ENCODE results near the gene MOCOS. TPM values are rescaled to one million over a fixed set of nuclear protein-coding genes. Genes with fewer than 3 reads are reported as not detected.
"Not testable (repeated sequence)": the region's sequence is repeated elsewhere in the genome, so short reads cannot be mapped to it uniquely, and the experiment has no call there.

Gene MOCOS
- total RNA-seq, 4 donors from 2014 or later: 1.1 to 6.2 (median 4.1) TPM

GRCh38 chr18:36215577-36215976 is 28.3 kb downstream of the MOCOS start:
- no peak for DNase-seq (ENCODE audit: low spot score in 2 of 2)
- 86 to 93% methylated on average over 9 of the region's 9 CpGs for WGBS, 2 donors
- H3K4me3 ChIP-seq (ENCODE audit: low read depth, poor library complexity, severe bottlenecking): no peak overlapping the region
- no peak for TF ChIP-seq CTCF (IDR thresholded peaks at IDR 0.05)
- intact Hi-C loops (cut with DNase I; ENCODE audit: low total_unique reads): no loop called here

GRCh38 chr18:36217348-36217747 is 30.1 kb downstream of the MOCOS start:
- intact Hi-C loops (cut with DNase I; ENCODE audit: low total_unique reads): no loop called here
- TF ChIP-seq CTCF (IDR thresholded peaks at IDR 0.05): no peak
- TF ChIP-seq POLR2A (IDR thresholded peaks at IDR 0.05): no peak
- DNase-seq (ENCODE audit: low spot score in 2 of 2): no peak
- WGBS, 2 donors: 86 to 91% methylated on average over 3 of the region's 3 CpGs
- no peak overlapping the region for H3K4me3 ChIP-seq (ENCODE audit: low read depth, poor library complexity, severe bottlenecking)

- no peak for DNase-seq (ENCODE audit: low spot score in 2 of 2)
- intact Hi-C loops (cut with DNase I; ENCODE audit: low total_unique reads): no loop called here
- 64 to 88% methylated on average over 1 of the region's 1 CpG for WGBS, 2 donors
- no peak overlapping the region for H3K4me3 ChIP-seq (ENCODE audit: low read depth, poor library complexity, severe bottlenecking)
- TF ChIP-seq CTCF (IDR thresholded peaks at IDR 0.05): no peak
- TF ChIP-seq POLR2A (IDR thresholded peaks at IDR 0.05): no peak
Observed at GRCh38 chr18:36229188-36229587, 41.9 kb downstream of the MOCOS start.

DNA sequence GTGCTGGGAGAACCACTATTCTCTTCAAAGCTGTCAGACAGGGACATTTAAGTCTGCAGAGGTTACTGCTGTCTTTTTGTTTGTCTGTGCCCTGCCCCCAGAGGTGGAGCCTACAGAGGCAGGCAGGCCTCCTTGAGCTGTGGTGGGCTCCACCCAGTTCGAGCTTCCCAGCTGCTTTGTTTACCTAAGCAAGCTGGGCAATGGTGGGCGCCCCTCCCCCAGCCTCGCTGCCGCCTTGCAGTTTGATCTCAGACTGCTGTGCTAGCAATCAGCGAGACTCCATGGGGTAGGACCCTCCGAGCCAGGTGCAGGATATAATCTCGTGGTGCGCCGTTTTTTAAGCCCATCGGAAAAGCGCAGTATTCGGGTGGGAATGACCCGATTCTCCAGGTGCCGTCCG is 53.2 kb downstream of the MOCOS start:
- 84 to 88% methylated on average over 14 to 15 of the region's 15 CpGs for WGBS, 2 donors
- intact Hi-C loops (cut with DNase I; ENCODE audit: low total_unique reads); DNase-seq (ENCODE audit: low spot score in 2 of 2); H3K4me3 ChIP-seq (ENCODE audit: low read depth, poor library complexity, severe bottlenecking): not testable (repeated sequence)

DNA sequence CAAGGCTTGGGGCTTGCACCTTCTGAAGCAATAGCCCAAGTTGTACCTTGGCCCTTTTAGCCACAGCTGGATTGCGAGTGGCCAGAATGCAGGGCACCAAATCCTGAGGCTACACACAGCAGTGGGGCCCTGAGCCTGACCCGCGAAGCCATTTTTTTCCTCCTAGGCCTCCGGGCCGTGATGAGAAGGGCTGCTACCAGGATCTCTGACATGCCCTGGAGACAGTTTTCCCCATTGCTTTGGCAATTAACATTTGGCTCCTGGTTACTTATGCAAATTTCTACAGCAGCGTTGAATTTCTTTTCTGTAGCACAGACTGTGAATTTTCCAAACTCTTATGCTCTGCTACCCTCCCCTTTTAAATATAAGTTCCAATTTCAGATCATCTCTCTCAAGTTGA is 54.5 kb downstream of the MOCOS start:
- DNase-seq (ENCODE audit: low spot score in 2 of 2): no peak
- TF ChIP-seq CTCF (IDR thresholded peaks at IDR 0.05) (no peak), POLR2A (IDR thresholded peaks at IDR 0.05) (no peak)
- intact Hi-C loops (cut with DNase I; ENCODE audit: low total_unique reads): no loop called here
- H3K4me3 ChIP-seq (ENCODE audit: low read depth, poor library complexity, severe bottlenecking): no peak overlapping the region
- WGBS, 2 donors: 87 to 92% methylated on average over 6 of the region's 6 CpGs

DNA sequence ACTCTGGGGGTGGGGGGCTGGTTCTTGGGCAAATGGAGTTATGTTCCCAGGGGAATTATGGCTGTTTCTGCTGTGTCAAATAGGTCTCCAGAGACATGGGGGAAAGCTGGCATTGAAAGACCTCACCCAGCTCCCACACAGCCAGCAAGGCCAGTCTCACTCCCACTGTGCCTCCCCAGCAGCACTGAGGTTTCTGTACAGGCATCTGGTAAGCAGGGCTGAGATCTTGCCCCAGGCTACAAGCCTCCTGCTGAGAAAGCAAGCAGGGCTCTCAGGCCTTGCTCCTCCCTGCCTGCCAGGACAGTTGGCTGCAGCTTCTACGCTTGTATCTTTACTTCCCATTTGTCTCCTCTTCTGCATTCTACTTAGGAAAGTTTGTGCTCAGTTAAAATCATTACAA is 59.7 kb downstream of the MOCOS start:
- intact Hi-C loops (cut with DNase I; ENCODE audit: low total_unique reads): no loop called here
- H3K4me3 ChIP-seq (ENCODE audit: low read depth, poor library complexity, severe bottlenecking): no peak overlapping the region
- no peak for DNase-seq (ENCODE audit: low spot score in 2 of 2)
- WGBS, 2 donors: 86 to 87% methylated on average over 1 of the region's 1 CpG
- TF ChIP-seq CTCF (IDR thresholded peaks at IDR 0.05) (no peak), POLR2A (IDR thresholded peaks at IDR 0.05) (no peak)
